ENCODE results near the gene GNA12.
A peak's percentile ranks its signal among the peaks of the same experiment; 100 is the strongest.
"Not testable (repeated sequence)": the region's sequence is repeated elsewhere in the genome, so short reads cannot be mapped to it uniquely, and the experiment has no call there.

GNA12 gene

GRCh38 chr7:2708547-2709310, 135.4 kb downstream of the GNA12 start:
- Mint-ChIP-seq H3K27me3 (peaks cover 10% of the 10 kb centered on the region), H3K36me3 (ENCODE audit: low read depth) (no peaks in the 10 kb centered on the region), H3K27ac (no peak overlapping the region), H3K4me1 (peaks cover 23% of the 10 kb centered on the region), H3K4me3 (no peak overlapping the region), H3K9me3 (no peaks in the 10 kb centered on the region)
- DNase-seq (no peak), ATAC-seq (no peak)

- DNase-seq: no peak
- no peak for ATAC-seq
- H3K9me3 Mint-ChIP-seq: no peaks in the 10 kb centered on the region
- no peak overlapping the region for H3K4me3 Mint-ChIP-seq
- H3K27me3 Mint-ChIP-seq: peaks cover 9% of the 10 kb centered on the region
- H3K36me3 Mint-ChIP-seq (ENCODE audit: low read depth): no peaks in the 10 kb centered on the region
- peaks cover 20% of the 10 kb centered on the region for H3K4me1 Mint-ChIP-seq
- no peak overlapping the region for H3K27ac Mint-ChIP-seq
Observed at GRCh38 chr7:2708041-2708440, 136.1 kb downstream of the GNA12 start.

- Mint-ChIP-seq H3K27ac (no peak overlapping the region), H3K9me3 (no peaks in the 10 kb centered on the region), H3K4me1 (peaks cover 20% of the 10 kb centered on the region), H3K27me3 (peaks cover 9% of the 10 kb centered on the region), H3K4me3 (no peak overlapping the region), H3K36me3 (ENCODE audit: low read depth) (no peaks in the 10 kb centered on the region)
- DNase-seq (no peak), ATAC-seq (no peak)
Observed at GRCh38 chr7:2707481-2707880, 136.6 kb downstream of the GNA12 start.

- Mint-ChIP-seq H3K36me3 (ENCODE audit: low read depth) (no peaks in the 10 kb centered on the region), H3K4me3 (no peak overlapping the region)
- DNase-seq: no peak
Observed at GRCh38 chr7:2706685-2707126, 137.4 kb downstream of the GNA12 start.

GRCh38 chr7:2705371-2706096, 138.6 kb downstream of the GNA12 start:
- peaks cover 13% of the 10 kb centered on the region for H3K4me1 Mint-ChIP-seq
- ATAC-seq (no peak), DNase-seq (no peak)
- H3K36me3 Mint-ChIP-seq (ENCODE audit: low read depth): no peaks in the 10 kb centered on the region
- H3K9me3 Mint-ChIP-seq: no peaks in the 10 kb centered on the region
- no peak overlapping the region for H3K4me3 Mint-ChIP-seq
- no peak overlapping the region for H3K27ac Mint-ChIP-seq
- H3K27me3 Mint-ChIP-seq: peaks cover 12% of the 10 kb centered on the region

More at GRCh38 chr7:2706685-2707126, 137.4 kb downstream of the GNA12 start:
- Mint-ChIP-seq H3K27ac (no peak overlapping the region), H3K4me1 (peaks cover 20% of the 10 kb centered on the region), H3K27me3 (peaks cover 13% of the 10 kb centered on the region), H3K9me3 (no peaks in the 10 kb centered on the region)
- no peak for ATAC-seq

- Mint-ChIP-seq H3K36me3 (ENCODE audit: low read depth) (no peaks in the 10 kb centered on the region), H3K27ac (no peak overlapping the region), H3K9me3 (no peaks in the 10 kb centered on the region), H3K4me1 (peaks cover 23% of the 10 kb centered on the region), H3K27me3 (peaks cover 14% of the 10 kb centered on the region), H3K4me3 (no peak overlapping the region)
- ATAC-seq (no peak), DNase-seq (no peak)
Observed at GRCh38 chr7:2702594-2702957, 141.5 kb downstream of the GNA12 start.

- Mint-ChIP-seq H3K27ac (no peak overlapping the region), H3K36me3 (ENCODE audit: low read depth) (no peaks in the 10 kb centered on the region), H3K27me3 (peaks cover 17% of the 10 kb centered on the region), H3K4me3 (no peak overlapping the region), H3K4me1 (peaks cover 23% of the 10 kb centered on the region), H3K9me3 (no peaks in the 10 kb centered on the region)
- ATAC-seq (no peak), DNase-seq (no peak)
Observed at GRCh38 chr7:2701832-2702593, 142.1 kb downstream of the GNA12 start.

GRCh38 chr7:2701424-2701823, 142.7 kb downstream of the GNA12 start:
- no peak for ATAC-seq

GRCh38 chr7:2700141-2700850, 143.8 kb downstream of the GNA12 start:
- no peak overlapping the region for H3K4me3 Mint-ChIP-seq
- ATAC-seq (no peak), DNase-seq (no peak)
- H3K36me3 Mint-ChIP-seq (ENCODE audit: low read depth): no peaks in the 10 kb centered on the region
- H3K27me3 Mint-ChIP-seq: peaks cover 16% of the 10 kb centered on the region
- H3K27ac Mint-ChIP-seq: no peak overlapping the region
- no peaks in the 10 kb centered on the region for H3K9me3 Mint-ChIP-seq
- peaks cover 23% of the 10 kb centered on the region for H3K4me1 Mint-ChIP-seq

More at GRCh38 chr7:2701424-2701823, 142.7 kb downstream of the GNA12 start:
- Mint-ChIP-seq H3K27ac (no peak overlapping the region), H3K4me1 (peaks cover 23% of the 10 kb centered on the region), H3K9me3 (no peaks in the 10 kb centered on the region), H3K36me3 (ENCODE audit: low read depth) (no peaks in the 10 kb centered on the region), H3K27me3 (peaks cover 16% of the 10 kb centered on the region), H3K4me3 (no peak overlapping the region)
- no peak for DNase-seq

GRCh38 chr7:2699289-2699620, 144.9 kb downstream of the GNA12 start:
- no peak for ATAC-seq
- peak overlapping the region; percentile 21 for H3K4me3 Mint-ChIP-seq
- DNase-seq: no peak
- no peaks in the 10 kb centered on the region for H3K9me3 Mint-ChIP-seq
- no peak overlapping the region for H3K27ac Mint-ChIP-seq
- peaks cover 16% of the 10 kb centered on the region for H3K27me3 Mint-ChIP-seq
- no peaks in the 10 kb centered on the region for H3K36me3 Mint-ChIP-seq (ENCODE audit: low read depth)
- peaks cover 23% of the 10 kb centered on the region for H3K4me1 Mint-ChIP-seq

GRCh38 chr7:2698581-2699288, 145.4 kb downstream of the GNA12 start:
- ATAC-seq (peak; percentile 93), DNase-seq (peak; percentile 66)
- no peaks in the 10 kb centered on the region for H3K36me3 Mint-ChIP-seq (ENCODE audit: low read depth)

GRCh38 chr7:2694122-2694436, 150.0 kb downstream of the GNA12 start:
- H3K27ac Mint-ChIP-seq; H3K9me3 Mint-ChIP-seq; H3K36me3 Mint-ChIP-seq (ENCODE audit: low read depth); H3K4me3 Mint-ChIP-seq; ATAC-seq; DNase-seq: not testable (repeated sequence)
- peaks cover 32% of the 10 kb centered on the region for H3K27me3 Mint-ChIP-seq
- H3K4me1 Mint-ChIP-seq: peaks cover 15% of the 10 kb centered on the region

More at GRCh38 chr7:2698581-2699288, 145.4 kb downstream of the GNA12 start:
- Mint-ChIP-seq H3K4me3 (peak overlapping the region; percentile 21), H3K27me3 (peaks cover 16% of the 10 kb centered on the region), H3K4me1 (peaks cover 23% of the 10 kb centered on the region), H3K27ac (no peak overlapping the region), H3K9me3 (no peaks in the 10 kb centered on the region)

- Mint-ChIP-seq H3K4me1 (peaks cover 15% of the 10 kb centered on the region), H3K27me3 (peaks cover 37% of the 10 kb centered on the region)
- H3K4me3 Mint-ChIP-seq; ATAC-seq; H3K27ac Mint-ChIP-seq; DNase-seq; H3K36me3 Mint-ChIP-seq (ENCODE audit: low read depth); H3K9me3 Mint-ChIP-seq: not testable (repeated sequence)
Observed at GRCh38 chr7:2693420-2694121, 150.5 kb downstream of the GNA12 start.

All from activated naive CD8-positive, alpha-beta T cell treated with anti-CD3 and anti-CD28 coated beads, Interleukin-2, amount 50 U/mL, for 24 hours (primary cell).